SK-N-SH treated with all-trans-retinoic acid at 6 μM for 48 hours (cell line): ENCODE results near the gene MEG3.

Experiments used
- ATAC-seq: fragments of 200-7000 bp; cut with Tn5 transposase; 3 replicates; pipeline ENCODE4 v1.9.1; 2020; ENCODE audit warnings: mild to moderate bottlenecking, moderate library complexity
- ARNTL ChIP-seq: fragments of 450-650 bp; formaldehyde crosslinking; IDR thresholded peaks from 2 replicates; pipeline ENCODE4 v1.5.0; 2020; ENCODE audit warnings: low read depth, mild to moderate bottlenecking, moderate library complexity, borderline replicate concordance
- BACH2 ChIP-seq: fragments of 250-450 bp; sonication (Bioruptor Pico); IDR thresholded peaks from 2 replicates; pipeline ENCODE4 v1.9.0; 2021; ENCODE audit warnings: mild to moderate bottlenecking, borderline replicate concordance
- CREB5 ChIP-seq: fragments of 250-450 bp; sonication (Bioruptor Pico); IDR thresholded peaks from 2 replicates; pipeline ENCODE4 v1.5.1; 2020; ENCODE audit warnings: low read depth, mild to moderate bottlenecking, moderate library complexity
- CSDC2 ChIP-seq: fragments of 250-450 bp; sonication (Bioruptor Pico); IDR thresholded peaks from 2 replicates; pipeline ENCODE4 v1.5.0; 2020; ENCODE audit warnings: mild to moderate bottlenecking, moderate library complexity
- CSRNP3 ChIP-seq: fragments of 250-450 bp; sonication (Bioruptor Pico); IDR thresholded peaks from 2 replicates; pipeline ENCODE4 v1.5.1; 2021; ENCODE audit warnings: mild to moderate bottlenecking, moderate library complexity
- ESRRG ChIP-seq: fragments of 250-450 bp; sonication (Bioruptor Pico); IDR thresholded peaks from 2 replicates; pipeline ENCODE4 v1.6.1; 2021; ENCODE audit warnings: mild to moderate bottlenecking
- GLIS3 ChIP-seq: fragments of 250-450 bp; sonication (Bioruptor Pico); IDR thresholded peaks from 2 replicates; pipeline ENCODE4 v1.5.0; 2020; ENCODE audit warnings: mild to moderate bottlenecking, moderate library complexity
- ISL1 ChIP-seq: fragments of 250-450 bp; sonication (Bioruptor Pico); IDR thresholded peaks from 2 replicates; pipeline ENCODE4 v2.1.2; 2022; ENCODE audit warnings: mild to moderate bottlenecking, moderate library complexity
- OSR1 ChIP-seq: fragments of 250-450 bp; sonication (Bioruptor Pico); IDR thresholded peaks from 2 replicates; pipeline ENCODE4 v1.8.0; 2022; ENCODE audit warnings: moderate library complexity, mild to moderate bottlenecking, inconsistent platforms
- RARB ChIP-seq: fragments of 250-450 bp; sonication (Bioruptor Pico); IDR thresholded peaks from 2 replicates; pipeline ENCODE4 v1.8.0; 2021; ENCODE audit warnings: mild to moderate bottlenecking, moderate library complexity
- SNAI2 ChIP-seq: fragments of 250-450 bp; sonication (Bioruptor Pico); IDR thresholded peaks from 2 replicates; pipeline ENCODE4 v1.5.0; 2020; ENCODE audit warnings: mild to moderate bottlenecking, moderate library complexity
- TCF4 ChIP-seq: fragments of 250-450 bp; sonication (Bioruptor Pico); IDR thresholded peaks from 2 replicates; pipeline ENCODE4 v1.8.0; 2021; ENCODE audit warnings: mild to moderate bottlenecking, moderate library complexity, borderline replicate concordance
- TSHZ2 ChIP-seq: fragments of 250-450 bp; sonication (Bioruptor Pico); IDR thresholded peaks from 2 replicates; pipeline ENCODE4 v1.5.0; 2020; ENCODE audit warnings: mild to moderate bottlenecking, moderate library complexity
- ZFP3 ChIP-seq: fragments of 250-450 bp; sonication (Bioruptor Pico); IDR thresholded peaks from 2 replicates; pipeline ENCODE4 v1.5.0; 2020; ENCODE audit warnings: mild to moderate bottlenecking, moderate library complexity
- ZFP30 ChIP-seq: fragments of 450-650 bp; formaldehyde crosslinking; IDR thresholded peaks from 2 replicates; pipeline ENCODE4 v1.5.0; 2022; ENCODE audit warnings: mild to moderate bottlenecking, moderate library complexity
- ZNF70 ChIP-seq: fragments of 450-650 bp; formaldehyde crosslinking; IDR thresholded peaks from 2 replicates; pipeline ENCODE4 v1.5.0; 2020; ENCODE audit warnings: mild to moderate bottlenecking, moderate library complexity
- TF ChIP-seq, protein P1 (sequence below): fragments of 250-450 bp; sonication (Bioruptor Pico); IDR thresholded peaks from 2 replicates; pipeline ENCODE4 v1.8.0; 2021; ENCODE audit warnings: low read depth, mild to moderate bottlenecking, moderate library complexity, borderline replicate concordance
- TF ChIP-seq, protein P2 (sequence below): fragments of 250-450 bp; sonication (Bioruptor Pico); IDR thresholded peaks from 2 replicates; pipeline ENCODE4 v1.8.0; 2020; ENCODE audit warnings: mild to moderate bottlenecking, moderate library complexity, borderline replicate concordance

MEG3 gene

GRCh38 chr14:100832311-100832960 is 6.5 kb downstream of the MEG3 start:
- TF ChIP-seq ESRRG (no peak), RARB (CRISPR knock-in tag) (no peak), CSDC2 (CRISPR knock-in tag) (no peak), TCF4 (CRISPR knock-in tag) (no peak), SNAI2 (CRISPR knock-in tag) (no peak), BACH2 (CRISPR knock-in tag) (no peak), ZNF70 (CRISPR knock-in tag) (no peak), ZFP30 (CRISPR knock-in tag) (no peak), TSHZ2 (CRISPR knock-in tag) (no peak), CSRNP3 (CRISPR knock-in tag) (no peak), GLIS3 (CRISPR knock-in tag) (no peak), OSR1 (CRISPR knock-in tag) (no peak), ZFP3 (CRISPR knock-in tag) (no peak), CREB5 (CRISPR knock-in tag) (no peak), ARNTL (CRISPR knock-in tag) (no peak)
- TF ChIP-seq, protein P1, sequence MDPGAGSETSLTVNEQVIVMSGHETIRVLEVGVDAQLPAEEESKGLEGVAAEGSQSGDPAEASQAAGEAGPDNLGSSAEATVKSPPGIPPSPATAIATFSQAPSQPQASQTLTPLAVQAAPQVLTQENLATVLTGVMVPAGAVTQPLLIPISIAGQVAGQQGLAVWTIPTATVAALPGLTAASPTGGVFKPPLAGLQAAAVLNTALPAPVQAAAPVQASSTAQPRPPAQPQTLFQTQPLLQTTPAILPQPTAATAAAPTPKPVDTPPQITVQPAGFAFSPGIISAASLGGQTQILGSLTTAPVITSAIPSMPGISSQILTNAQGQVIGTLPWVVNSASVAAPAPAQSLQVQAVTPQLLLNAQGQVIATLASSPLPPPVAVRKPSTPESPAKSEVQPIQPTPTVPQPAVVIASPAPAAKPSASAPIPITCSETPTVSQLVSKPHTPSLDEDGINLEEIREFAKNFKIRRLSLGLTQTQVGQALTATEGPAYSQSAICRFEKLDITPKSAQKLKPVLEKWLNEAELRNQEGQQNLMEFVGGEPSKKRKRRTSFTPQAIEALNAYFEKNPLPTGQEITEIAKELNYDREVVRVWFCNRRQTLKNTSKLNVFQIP = no peak
- TF ChIP-seq, protein P2, sequence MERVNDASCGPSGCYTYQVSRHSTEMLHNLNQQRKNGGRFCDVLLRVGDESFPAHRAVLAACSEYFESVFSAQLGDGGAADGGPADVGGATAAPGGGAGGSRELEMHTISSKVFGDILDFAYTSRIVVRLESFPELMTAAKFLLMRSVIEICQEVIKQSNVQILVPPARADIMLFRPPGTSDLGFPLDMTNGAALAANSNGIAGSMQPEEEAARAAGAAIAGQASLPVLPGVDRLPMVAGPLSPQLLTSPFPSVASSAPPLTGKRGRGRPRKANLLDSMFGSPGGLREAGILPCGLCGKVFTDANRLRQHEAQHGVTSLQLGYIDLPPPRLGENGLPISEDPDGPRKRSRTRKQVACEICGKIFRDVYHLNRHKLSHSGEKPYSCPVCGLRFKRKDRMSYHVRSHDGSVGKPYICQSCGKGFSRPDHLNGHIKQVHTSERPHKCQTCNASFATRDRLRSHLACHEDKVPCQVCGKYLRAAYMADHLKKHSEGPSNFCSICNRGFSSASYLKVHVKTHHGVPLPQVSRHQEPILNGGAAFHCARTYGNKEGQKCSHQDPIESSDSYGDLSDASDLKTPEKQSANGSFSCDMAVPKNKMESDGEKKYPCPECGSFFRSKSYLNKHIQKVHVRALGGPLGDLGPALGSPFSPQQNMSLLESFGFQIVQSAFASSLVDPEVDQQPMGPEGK (CRISPR knock-in tag) = no peak
- no peak for ATAC-seq

- TF ChIP-seq SNAI2 (CRISPR knock-in tag) (no peak), ISL1 (CRISPR knock-in tag) (no peak), OSR1 (CRISPR knock-in tag) (no peak)
- ATAC-seq = no peak
Observed at GRCh38 chr14:100834082-100834793, 8.3 kb downstream of the MEG3 start.

DNA sequence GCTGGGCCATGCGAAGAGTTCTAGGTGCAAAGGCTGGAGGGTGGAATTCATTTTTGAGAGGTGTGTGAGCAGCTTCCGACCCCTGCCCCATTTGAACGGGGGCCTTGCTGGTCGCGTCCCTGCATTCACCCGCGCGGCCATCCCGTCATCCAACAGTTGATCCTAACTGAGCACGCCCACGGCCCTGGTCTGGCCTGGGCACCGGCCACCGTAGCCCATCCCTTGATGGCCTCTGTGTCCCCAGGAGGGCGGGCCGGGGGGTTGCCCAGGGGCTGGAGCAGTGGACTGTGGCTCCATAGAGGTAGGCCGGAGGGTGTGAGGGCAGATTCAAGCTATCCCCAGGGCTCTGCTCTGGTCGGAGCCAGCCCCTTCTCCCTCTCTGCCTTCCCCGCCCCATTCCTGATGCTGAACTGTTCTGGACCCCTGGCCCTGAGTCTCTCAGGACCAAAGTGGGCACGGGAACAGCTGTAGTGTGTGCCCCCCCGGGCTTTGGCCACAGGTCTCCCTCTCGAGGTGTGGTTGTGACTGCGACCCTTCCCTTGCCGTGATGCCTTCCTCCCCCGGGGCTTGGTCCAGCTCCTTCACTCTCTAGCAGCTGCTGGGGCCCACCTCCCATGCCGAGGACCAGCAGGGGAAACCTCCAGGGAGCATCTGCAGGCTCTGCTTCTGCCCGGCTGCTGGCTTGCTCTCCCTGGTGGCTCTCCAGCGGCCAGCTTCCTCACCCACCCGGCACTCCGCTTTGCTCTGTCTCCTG is 9.1 kb downstream of the MEG3 start:
- no peak for ATAC-seq
- no peak for TF ChIP-seq TCF4 (CRISPR knock-in tag)
- no peak for TF ChIP-seq CSRNP3 (CRISPR knock-in tag)
- TF ChIP-seq TSHZ2 (CRISPR knock-in tag) = no peak
- no peak for TF ChIP-seq ESRRG
- TF ChIP-seq, protein P1 = no peak
- TF ChIP-seq SNAI2 (CRISPR knock-in tag) = no peak
